Measurements from ENCODE around the gene PNO1.
A peak's percentile ranks its signal among the peaks of the same experiment; 100 is the strongest.
"Not testable (repeated sequence)": the region's sequence is repeated elsewhere in the genome, so short reads cannot be mapped to it uniquely, and the experiment has no call there.

Gene PNO1

GRCh38 chr2:68157002-68157401, 686 bp upstream of the PNO1 start:
- DNase-seq (ENCODE audit: low spot score), result no peak

- no peak for DNase-seq (ENCODE audit: low spot score)
These were observed 403 bp downstream of the PNO1 start for GRCh38 chr2:68158134-68158447.

- DNase-seq (ENCODE audit: low spot score), result no peak
These were observed 6.0 kb downstream of the PNO1 start for GRCh38 chr2:68163641-68164040.

GRCh38 chr2:68167186-68167585, 9.5 kb downstream of the PNO1 start:
- no peak for DNase-seq (ENCODE audit: low spot score)

GRCh38 chr2:68169308-68169707, 11.6 kb downstream of the PNO1 start:
- DNase-seq (ENCODE audit: low spot score), result no peak

- no peak for DNase-seq (ENCODE audit: low spot score)
These were observed 13.5 kb downstream of the PNO1 start for GRCh38 chr2:68171146-68171545.

- no peak for DNase-seq (ENCODE audit: low spot score)
These were observed 14.0 kb downstream of the PNO1 start for GRCh38 chr2:68171684-68172083.

GRCh38 chr2:68172521-68172920, 14.8 kb downstream of the PNO1 start:
- DNase-seq (ENCODE audit: low spot score), result no peak

- DNase-seq (ENCODE audit: low spot score), result no peak
These were observed 15.5 kb downstream of the PNO1 start for GRCh38 chr2:68172990-68173700.

GRCh38 chr2:68175210-68175609, 17.5 kb downstream of the PNO1 start:
- DNase-seq (ENCODE audit: low spot score), result not testable (repeated sequence)

- no peak for DNase-seq (ENCODE audit: low spot score)
These were observed 19.0 kb downstream of the PNO1 start for GRCh38 chr2:68176657-68177056.

GRCh38 chr2:68177541-68177940, 19.9 kb downstream of the PNO1 start:
- DNase-seq (ENCODE audit: low spot score), result no peak

- no peak for DNase-seq (ENCODE audit: low spot score)
These were observed 20.7 kb downstream of the PNO1 start for GRCh38 chr2:68178432-68178831.

GRCh38 chr2:68178954-68179627, 21.4 kb downstream of the PNO1 start:
- no peak for DNase-seq (ENCODE audit: low spot score)

GRCh38 chr2:68182902-68183301, 25.2 kb downstream of the PNO1 start:
- no peak for DNase-seq (ENCODE audit: low spot score)

- DNase-seq (ENCODE audit: low spot score), result peak; percentile 59
These were observed 28.0 kb downstream of the PNO1 start for GRCh38 chr2:68185541-68186164.

GRCh38 chr2:68187329-68187728, 29.6 kb downstream of the PNO1 start:
- DNase-seq (ENCODE audit: low spot score), result no peak

GRCh38 chr2:68188831-68189230, 31.1 kb downstream of the PNO1 start:
- DNase-seq (ENCODE audit: low spot score), result no peak

- DNase-seq (ENCODE audit: low spot score), result no peak
These were observed 32.5 kb downstream of the PNO1 start for GRCh38 chr2:68189991-68190784.

GRCh38 chr2:68190991-68191731, 33.5 kb downstream of the PNO1 start:
- DNase-seq (ENCODE audit: low spot score), result peak; percentile 6

- no peak for DNase-seq (ENCODE audit: low spot score)
These were observed 35.5 kb downstream of the PNO1 start for GRCh38 chr2:68193144-68193543.

- no peak for DNase-seq (ENCODE audit: low spot score)
These were observed 36.2 kb downstream of the PNO1 start for GRCh38 chr2:68193787-68194372.
